Prostate gland (tissue), 2 donors: ENCODE results near the gene CCDC106. TPM values are rescaled to one million over a fixed set of nuclear protein-coding genes. Genes with fewer than 3 reads are reported as not detected.
A peak's percentile ranks its signal among the peaks of the same experiment; 100 is the strongest.

Experiments
- DNase-seq: peaks from one replicate; pipeline ENCODE4 v3.0.0-alpha.2; 2019; ENCODE audit warnings: low spot score
- H3K27ac ChIP-seq, 2 donors: fragments of 200-600 bp; sonication (generic); 2 replicates each; pipeline ENCODE4 v1.5.1; 2017 to 2019
- H3K27me3 ChIP-seq: fragments of 200-600 bp; sonication (generic); replicated peaks from 2 replicates; pipeline ENCODE4 v1.5.1; 2019; ENCODE audit not compliant: insufficient read depth
- H3K36me3 ChIP-seq, 2 donors: fragments of 200-600 bp; sonication (generic); 1 replicate in 1 of 2; 2 replicates in 1 of 2; pipeline versions ENCODE4 v1.5.1 to v1.8.1; 2017 to 2019
- H3K4me1 ChIP-seq: fragments of 200-600 bp; sonication (generic); replicated peaks from 2 replicates; pipeline ENCODE4 v1.5.1; 2019
- H3K4me3 ChIP-seq, 2 donors: fragments of 200-600 bp; sonication (generic); 2 replicates each; pipeline ENCODE4 v1.5.1; 2017 to 2019
- H3K9me3 ChIP-seq: fragments of 200-600 bp; sonication (generic); 2 replicates; pipeline ENCODE4 v1.5.1; 2017
- CTCF ChIP-seq, 4 experiments: fragments of 200-600 bp in 2 of 4; fragments of 450-650 bp in 2 of 4; sonication (generic) in 2 of 4; IDR thresholded peaks; 1 replicate in 3 of 4; 2 replicates in 1 of 4; pipeline ENCODE4 v1.5.1; 2016 to 2019; ENCODE audit warnings: antibody characterized with exemption in 4 of 4, mild to moderate bottlenecking in 2 of 4, moderate library complexity in 2 of 4
- POLR2A ChIP-seq: fragments of 450-650 bp; IDR thresholded peaks from one replicate; pipeline ENCODE4 v1.6.1; 2016; ENCODE audit warnings: antibody characterized with exemption, mild to moderate bottlenecking
- POLR2AphosphoS5 ChIP-seq: sonication (generic); formaldehyde crosslinking; IDR thresholded peaks from one replicate; pipeline ENCODE4 v1.6.1; 2017; ENCODE audit warnings: antibody characterized with exemption
- WGBS: methylation state at CpG from one replicate; pipeline ENCODE4 v1.1.5; 2018; 5-methylcytosine and 5-hydroxymethylcytosine counted together
- intact Hi-C: fragments of 100-400 bp; cut with DNase I; formaldehyde crosslinking; loops from one replicate; pipeline ENCODE4 v1.14.2; 2022
- total RNA-seq, 2 donors: library from RNA; depleted of rRNA; stranded (reverse); fragments of >200 nt; gene quantifications; one replicate each; pipeline ENCODE4 v1.1.0, GENCODE V29; 2016

The CCDC106 gene
- total RNA-seq, 2 donors from 2014 or later: 17.7 to 70.2 TPM

GRCh38 chr19:55601084-55601483, 46.9 kb upstream of the CCDC106 start:
- peaks cover 4% of the 10 kb centered on the region for H3K4me1 ChIP-seq
- H3K4me3 ChIP-seq: peak overlapping the region; percentile 53 to 87
- no peaks in the 10 kb centered on the region for H3K36me3 ChIP-seq
- intact Hi-C loops: loop anchor here (10.0 kb wide), 1 partner anchor 486 kb away; the partner anchor contains the start of gene PPP1R12C
- H3K27me3 ChIP-seq: no peaks in the 10 kb centered on the region
- peak; percentile 19 for TF ChIP-seq POLR2A
- TF ChIP-seq POLR2AphosphoS5: peak; percentile 35
- TF ChIP-seq CTCF (IDR thresholded peaks at IDR 0.05): no peak
- H3K27ac ChIP-seq: peak overlapping the region; percentile 92 to 98
- 41% methylated on average over 4 of the region's 4 CpGs for WGBS
- peak; percentile 21 for DNase-seq
- no peaks in the 10 kb centered on the region for H3K9me3 ChIP-seq

DNA sequence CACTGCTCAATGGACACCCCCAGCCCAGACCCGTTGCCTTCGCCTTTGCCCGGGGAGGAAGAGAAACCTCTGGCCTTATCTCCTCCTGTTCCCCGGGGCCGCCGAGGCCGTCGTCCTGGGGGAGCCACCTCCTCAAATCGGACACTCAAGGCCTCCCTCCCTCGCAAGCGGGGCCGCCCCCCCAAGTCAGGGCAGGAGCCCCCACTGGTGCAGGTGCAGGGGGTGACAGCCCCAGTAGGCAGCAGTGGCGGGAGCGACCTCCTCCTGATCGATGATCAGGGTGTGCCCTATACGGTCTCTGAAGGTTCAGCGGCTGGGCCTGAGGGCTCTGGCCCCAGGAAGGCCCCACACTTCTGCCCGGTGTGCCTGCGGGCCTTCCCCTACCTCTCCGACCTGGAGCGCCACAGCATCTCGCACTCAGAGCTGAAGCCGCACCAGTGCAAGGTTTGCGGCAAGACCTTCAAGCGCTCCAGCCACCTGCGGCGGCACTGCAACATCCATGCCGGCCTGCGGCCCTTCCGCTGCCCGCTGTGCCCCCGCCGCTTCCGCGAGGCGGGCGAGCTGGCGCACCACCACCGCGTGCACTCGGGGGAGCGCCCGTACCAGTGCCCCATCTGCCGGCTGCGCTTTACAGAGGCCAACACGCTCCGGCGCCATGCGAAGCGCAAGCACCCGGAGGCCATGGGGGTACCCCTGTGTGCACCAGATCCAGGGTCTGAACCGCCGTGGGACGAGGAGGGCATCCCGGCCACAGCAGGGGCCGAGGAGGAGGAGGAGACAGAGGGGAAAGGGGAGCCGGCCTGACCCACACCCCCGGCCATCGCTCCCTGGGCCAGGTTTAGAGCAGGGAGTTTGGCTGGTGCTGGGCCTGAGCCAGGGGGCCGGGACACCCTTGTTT, 45.7 kb upstream of the CCDC106 start:
- DNase-seq: no peak
- H3K27ac ChIP-seq: no peak overlapping the region
- H3K4me1 ChIP-seq: peaks cover 10% of the 10 kb centered on the region
- 95% methylated on average over 51 of the region's 60 CpGs for WGBS
- H3K27me3 ChIP-seq: no peaks in the 10 kb centered on the region
- intact Hi-C loops: loop anchor here (10.0 kb wide), 1 partner anchor 488 kb away; the partner anchor contains the start of gene PPP1R12C
- TF ChIP-seq POLR2A (no peak), CTCF (IDR thresholded peaks at IDR 0.05) (no peak), POLR2AphosphoS5 (no peak)
- H3K4me3 ChIP-seq: no peak overlapping the region
- H3K9me3 ChIP-seq: no peaks in the 10 kb centered on the region
- no peaks in the 10 kb centered on the region for H3K36me3 ChIP-seq

GRCh38 chr19:55603115-55603514, 44.9 kb upstream of the CCDC106 start:
- intact Hi-C loops: loop anchor here (10.0 kb wide), 1 partner anchor 488 kb away; the partner anchor contains the start of gene PPP1R12C

DNA sequence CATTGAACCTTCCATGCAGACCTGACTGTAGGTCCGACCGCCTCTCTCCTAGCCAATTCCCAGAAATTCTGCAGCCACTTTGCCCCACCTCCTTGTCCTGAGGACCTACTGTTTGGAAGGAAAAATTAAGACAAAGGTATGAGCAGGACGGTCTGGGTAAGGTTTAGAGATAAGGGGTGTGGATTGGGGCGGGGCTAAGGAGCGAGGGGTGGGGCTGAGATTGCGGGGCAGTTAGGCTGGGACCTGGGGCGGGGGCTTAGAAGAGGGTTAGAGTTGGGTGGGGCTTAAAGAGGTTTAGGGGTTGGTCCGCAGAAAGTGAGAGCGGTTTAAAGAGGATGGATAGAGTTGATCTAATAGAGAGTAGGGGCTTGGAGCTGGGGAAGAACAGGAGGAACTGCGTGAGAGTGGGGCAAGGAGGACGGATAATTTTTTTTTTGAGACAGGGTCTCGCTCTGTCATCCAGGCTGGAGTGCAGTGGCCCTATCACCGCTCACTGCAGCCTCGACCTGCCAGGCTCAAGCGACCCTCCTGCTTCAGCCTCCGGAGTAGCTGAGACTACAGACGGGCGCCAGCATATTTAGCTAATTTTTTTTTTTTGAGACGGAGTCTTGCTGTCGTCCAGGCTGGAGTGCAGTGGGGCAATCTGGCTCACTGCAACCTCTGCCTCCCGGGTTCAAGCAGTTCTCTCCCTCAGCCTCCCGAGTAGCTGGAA, 44.3 kb upstream of the CCDC106 start:
- 74% methylated on average over 22 of the region's 22 CpGs for WGBS
- intact Hi-C loops: loop anchor here (10.0 kb wide), 1 partner anchor 489 kb away; the partner anchor contains the start of gene PPP1R12C

More at GRCh38 chr19:55603115-55603514, 44.9 kb upstream of the CCDC106 start:
- DNase-seq: no peak
- Histone ChIP-seq H3K4me3 (no peak overlapping the region), H3K27me3 (no peaks in the 10 kb centered on the region), H3K27ac (no peak overlapping the region), H3K36me3 (no peaks in the 10 kb centered on the region), H3K9me3 (no peaks in the 10 kb centered on the region), H3K4me1 (peaks cover 10% of the 10 kb centered on the region)
- no peak for TF ChIP-seq POLR2A
- TF ChIP-seq POLR2AphosphoS5: no peak
- no peak for TF ChIP-seq CTCF (IDR thresholded peaks at IDR 0.05)
- 93% methylated on average over 21 of the region's 21 CpGs for WGBS

More for the DNA sequence above, 44.3 kb upstream of the CCDC106 start:
- Histone ChIP-seq H3K36me3 (no peaks in the 10 kb centered on the region), H3K27me3 (no peaks in the 10 kb centered on the region), H3K9me3 (no peaks in the 10 kb centered on the region), H3K4me3 (no peak overlapping the region), H3K4me1 (peaks cover 10% of the 10 kb centered on the region), H3K27ac (no peak overlapping the region)
- no peak for DNase-seq
- TF ChIP-seq POLR2A (no peak), CTCF (IDR thresholded peaks at IDR 0.05) (no peak), POLR2AphosphoS5 (no peak)
